Cardiac ventricle fibroblast (primary cell): ENCODE measurements around the gene LCE3B. TPM values are rescaled to one million over a fixed set of nuclear protein-coding genes. Genes with fewer than 3 reads are reported as not detected.

Source experiments
- total RNA-seq: library from RNA; depleted of rRNA; stranded (reverse); fragments of >200 nt; gene quantifications from 2 replicates; pipeline ENCODE4 v1.2.3, GENCODE V29; 2015

LCE3B gene
- not detected in 2 replicates for total RNA-seq

GRCh38 chr1:152613511-152613910 is at the start of gene LCE3B:
LCE3B (plus strand) TSS chr1:152613811; CDS start chr1:152613811, 0 bp downstream.

GRCh38 chr1:152566681-152567080 is 46.9 kb upstream of the LCE3B start, which contains the start of gene LCE3E:
LCE3E (minus strand) TSS chr1:152566780; CDS start chr1:152566208, 572 bp downstream.

GRCh38 chr1:152580433-152580832 is 33.2 kb upstream of the LCE3B start, which contains the start of gene LCE3D:
LCE3D (minus strand) TSS chr1:152580516; CDS start chr1:152579936, 580 bp downstream.

GRCh38 chr1:152599934-152600333 is 13.7 kb upstream of the LCE3B start, which contains the start of gene LCE3C:
LCE3C (plus strand) TSS chr1:152600234; CDS start chr1:152600732, 498 bp downstream.

GRCh38 chr1:152622803-152623202 is 9.2 kb downstream of the LCE3B start, which contains the start of gene LCE3A:
LCE3A (minus strand) TSS chr1:152623103; CDS start chr1:152623103, 0 bp downstream.

GRCh38 chr1:152663098-152663497 is 49.5 kb downstream of the LCE3B start, which contains the start of gene LCE2D:
LCE2D (plus strand) TSS chr1:152663380; CDS start chr1:152664106, 726 bp downstream.

Other genes starting within 250 kb of the LCE3B start
- gene CRNN, start 199.5 kb upstream of the LCE3B start, total RNA-seq, result not detected in 2 replicates
- gene LCE5A, start 103.0 kb upstream of the LCE3B start, total RNA-seq, result not detected in 2 replicates
- gene CRCT1, start 99.3 kb upstream of the LCE3B start, total RNA-seq, result not detected in 2 replicates
- not detected in 2 replicates for gene LCE3E, start 47.0 kb upstream of the LCE3B start, total RNA-seq
- gene LCE3D, start 33.3 kb upstream of the LCE3B start, total RNA-seq, result not detected in 2 replicates
- gene LCE3C, start 13.6 kb upstream of the LCE3B start, total RNA-seq, result not detected in 2 replicates
- gene LCE3A, start 9.3 kb downstream of the LCE3B start, total RNA-seq, result not detected in 2 replicates
- not detected in 2 replicates for gene LCE2D, start 49.6 kb downstream of the LCE3B start, total RNA-seq
- not detected in 2 replicates for gene LCE2C, start 61.5 kb downstream of the LCE3B start, total RNA-seq
- gene LCE2B, start 72.3 kb downstream of the LCE3B start, total RNA-seq, result not detected in 2 replicates
- gene LCE2A, start 84.5 kb downstream of the LCE3B start, total RNA-seq, result not detected in 2 replicates
- not detected in 2 replicates for gene LCE4A, start 94.3 kb downstream of the LCE3B start, total RNA-seq
- not detected in 2 replicates for gene KPRP, start 144.2 kb downstream of the LCE3B start, total RNA-seq
- gene LCE1F, start 161.3 kb downstream of the LCE3B start, total RNA-seq, result not detected in 2 replicates
- not detected in 2 replicates for gene LCE1E, start 172.4 kb downstream of the LCE3B start, total RNA-seq
- gene LCE1D, start 182.9 kb downstream of the LCE3B start, total RNA-seq, result not detected in 2 replicates
- not detected in 2 replicates for gene LCE1C, start 192.8 kb downstream of the LCE3B start, total RNA-seq
- gene LCE1B, start 198.2 kb downstream of the LCE3B start, total RNA-seq, result not detected in 2 replicates
- gene LCE1A, start 213.7 kb downstream of the LCE3B start, total RNA-seq, result not detected in 2 replicates
- not detected in 2 replicates for gene LCE6A, start 229.0 kb downstream of the LCE3B start, total RNA-seq
- not detected in 2 replicates for gene LCE7A, start 246.2 kb downstream of the LCE3B start, total RNA-seq